ENCODE measurements around the gene SMARCC2. TPM values are rescaled to one million over a fixed set of nuclear protein-coding genes. Genes with fewer than 3 reads are reported as not detected.

SMARCC2 gene
- total and polyA plus RNA-seq, 2 donors (not counting 1 experiment from before 2014, with no cell fraction given), result 60.2 to 70.8 TPM

DNA sequence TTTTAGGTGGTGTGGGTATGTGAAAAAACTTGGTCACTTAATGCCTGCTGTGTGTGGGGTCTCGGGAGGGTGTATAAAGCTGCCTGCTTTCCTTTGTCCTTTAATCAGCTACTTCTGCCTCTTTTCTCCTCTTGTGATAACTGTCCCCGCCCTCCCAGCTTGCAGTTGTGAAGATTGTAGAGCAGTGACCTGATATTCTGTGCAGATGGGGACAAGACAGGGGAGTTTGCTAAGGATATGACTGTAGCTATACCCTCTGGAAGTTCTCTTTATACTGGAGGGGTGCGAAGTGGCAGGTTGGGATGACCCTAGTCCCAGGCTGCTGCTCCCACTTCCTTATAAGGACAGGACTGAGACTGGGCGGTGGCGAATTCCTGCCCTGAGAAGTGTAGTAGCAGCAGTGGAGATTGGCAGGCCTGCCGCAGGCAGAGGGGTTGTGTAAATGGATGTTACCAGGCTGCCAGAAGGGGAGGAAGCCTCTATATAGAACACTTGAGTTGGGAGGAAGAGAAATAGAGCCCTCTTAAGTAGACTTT is 30.3 kb downstream of the SMARCC2 start:
- peaks cover 1% of the 10 kb centered on the region for H4K20me1 ChIP-seq (ENCODE audit: control insufficient read depth, extremely low read depth, insufficient read depth, low read length)
- H3K36me3 ChIP-seq (ENCODE audit: control insufficient read depth, insufficient read depth, low read length), result peaks cover 28% of the 10 kb centered on the region
- peaks cover 39% of the 10 kb centered on the region for H3K79me2 ChIP-seq (ENCODE audit: control insufficient read depth, insufficient read depth, low read length)

DNA sequence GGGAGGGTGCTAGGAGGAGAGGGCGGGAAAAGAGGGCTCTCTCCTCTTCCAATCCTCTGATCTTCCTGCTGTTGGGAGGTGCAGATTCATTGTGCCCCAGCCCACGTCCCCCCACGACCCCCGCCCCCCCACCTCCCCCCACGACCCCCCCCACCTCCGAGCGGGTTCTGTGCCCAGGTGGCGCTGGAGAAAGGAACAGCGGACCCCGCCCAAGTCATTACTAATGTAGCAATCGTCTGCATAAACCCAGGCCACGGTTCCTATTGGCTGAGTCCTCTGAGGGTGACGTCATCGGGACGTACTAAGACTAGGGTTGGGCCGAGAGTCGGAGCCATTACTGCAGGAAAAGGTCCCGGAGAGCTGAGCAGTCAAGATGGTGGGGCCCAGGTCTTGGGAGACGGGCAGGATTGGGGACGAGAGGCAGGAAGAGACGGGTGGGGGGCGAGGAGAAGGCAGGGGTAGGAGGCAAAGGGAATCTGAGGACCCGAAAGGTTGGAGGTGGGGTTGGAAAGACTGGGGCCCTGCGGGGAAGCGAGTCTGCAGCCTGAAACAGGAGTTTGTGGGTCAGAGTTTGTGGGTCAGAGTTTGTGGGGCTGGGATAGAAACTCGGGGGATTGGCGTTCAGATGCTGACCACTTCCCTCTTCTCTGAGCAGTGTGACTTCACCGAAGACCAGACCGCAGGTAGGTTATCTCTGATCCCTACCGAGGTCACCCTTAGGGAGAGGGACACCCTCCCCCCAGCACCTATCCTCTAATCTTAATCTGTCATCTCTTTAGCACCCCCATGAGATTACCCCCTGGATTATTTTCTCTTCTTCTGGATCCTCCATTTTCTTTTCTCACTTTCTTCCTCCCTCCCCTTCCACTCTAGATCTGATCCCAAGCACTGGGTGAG is 31.0 kb downstream of the SMARCC2 start, which contains the start of gene MYL6:
MYL6 (plus strand) TSS at position 331 of the 897 bp plus-strand sequence; CDS start at position 374, 43 bp downstream.
- TF ChIP-seq, protein P1, sequence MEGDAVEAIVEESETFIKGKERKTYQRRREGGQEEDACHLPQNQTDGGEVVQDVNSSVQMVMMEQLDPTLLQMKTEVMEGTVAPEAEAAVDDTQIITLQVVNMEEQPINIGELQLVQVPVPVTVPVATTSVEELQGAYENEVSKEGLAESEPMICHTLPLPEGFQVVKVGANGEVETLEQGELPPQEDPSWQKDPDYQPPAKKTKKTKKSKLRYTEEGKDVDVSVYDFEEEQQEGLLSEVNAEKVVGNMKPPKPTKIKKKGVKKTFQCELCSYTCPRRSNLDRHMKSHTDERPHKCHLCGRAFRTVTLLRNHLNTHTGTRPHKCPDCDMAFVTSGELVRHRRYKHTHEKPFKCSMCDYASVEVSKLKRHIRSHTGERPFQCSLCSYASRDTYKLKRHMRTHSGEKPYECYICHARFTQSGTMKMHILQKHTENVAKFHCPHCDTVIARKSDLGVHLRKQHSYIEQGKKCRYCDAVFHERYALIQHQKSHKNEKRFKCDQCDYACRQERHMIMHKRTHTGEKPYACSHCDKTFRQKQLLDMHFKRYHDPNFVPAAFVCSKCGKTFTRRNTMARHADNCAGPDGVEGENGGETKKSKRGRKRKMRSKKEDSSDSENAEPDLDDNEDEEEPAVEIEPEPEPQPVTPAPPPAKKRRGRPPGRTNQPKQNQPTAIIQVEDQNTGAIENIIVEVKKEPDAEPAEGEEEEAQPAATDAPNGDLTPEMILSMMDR (conservative IDR thresholded peaks at IDR 0.05 in 1 of 2, IDR thresholded peaks at IDR 0.05 in 1 of 2; ENCODE audit: low read depth in 1 of 2, low read length in 2 of 2), result no peak
- no peak for TF ChIP-seq EZH2 (IDR thresholded peaks at IDR 0.05; ENCODE audit: low read length, missing control alignments)
- peak within 1 kb of the TSS; percentile 90 for H3K4me2 ChIP-seq (ENCODE audit: extremely low read depth, insufficient read depth, low read length)
- peaks cover 15% of the 10 kb centered on the region for H3K4me1 ChIP-seq (ENCODE audit: control insufficient read depth, extremely low read depth, insufficient read depth, low read length)
- H2AFZ ChIP-seq (ENCODE audit: low read length), result peak within 1 kb of the TSS; percentile 64
- peak within 1 kb of the TSS; percentile 88 for H3K9ac ChIP-seq (ENCODE audit: insufficient read depth, low read length)
- H4K20me1 ChIP-seq (ENCODE audit: control insufficient read depth, extremely low read depth, insufficient read depth, low read length), result peaks cover 1% of the 10 kb centered on the region
- peaks cover 25% of the 10 kb centered on the region for H3K36me3 ChIP-seq (ENCODE audit: control insufficient read depth, insufficient read depth, low read length)
- H3K27ac ChIP-seq (ENCODE audit: insufficient read depth, low read length), result peak within 1 kb of the TSS; percentile 95
- peak within 1 kb of the TSS; percentile 53 to 97 (median 74) for H3K4me3 ChIP-seq (replicated peaks in 1 of 4; ENCODE audit: control extremely low read depth in 1 of 4, insufficient read depth in 1 of 4, low read depth in 3 of 4, low read length in 4 of 4)
- DNase-seq (ENCODE audit: low read depth in 2 of 2), result peak; percentile 97 to 99
- peaks cover 39% of the 10 kb centered on the region for H3K79me2 ChIP-seq (ENCODE audit: control insufficient read depth, insufficient read depth, low read length)
- H3K9me3 ChIP-seq (ENCODE audit: control insufficient read depth, insufficient read depth, low read depth, low read length), result no peaks in the 10 kb centered on the region
- no peaks in the 10 kb centered on the region for H3K27me3 ChIP-seq (ENCODE audit: control insufficient read depth, insufficient read depth, low read length)

More for the DNA sequence above, 30.3 kb downstream of the SMARCC2 start:
- Histone ChIP-seq H3K4me2 (ENCODE audit: extremely low read depth, insufficient read depth, low read length) (peak overlapping the region; percentile 90), H3K9ac (ENCODE audit: insufficient read depth, low read length) (peak overlapping the region; percentile 88), H3K9me3 (ENCODE audit: control insufficient read depth, insufficient read depth, low read depth, low read length) (no peaks in the 10 kb centered on the region), H2AFZ (ENCODE audit: low read length) (no peak overlapping the region), H3K4me1 (ENCODE audit: control insufficient read depth, extremely low read depth, insufficient read depth, low read length) (peaks cover 14% of the 10 kb centered on the region), H3K27ac (ENCODE audit: insufficient read depth, low read length) (peak overlapping the region; percentile 95), H3K4me3 (replicated peaks in 1 of 4; ENCODE audit: control extremely low read depth in 1 of 4, insufficient read depth in 1 of 4, low read depth in 3 of 4, low read length in 4 of 4) (peak overlapping the region; percentile 53 to 97 (median 74)), H3K27me3 (ENCODE audit: control insufficient read depth, insufficient read depth, low read length) (no peaks in the 10 kb centered on the region)
- no peak for TF ChIP-seq EZH2 (IDR thresholded peaks at IDR 0.05; ENCODE audit: low read length, missing control alignments)
- TF ChIP-seq, protein P1 (conservative IDR thresholded peaks at IDR 0.05 in 1 of 2, IDR thresholded peaks at IDR 0.05 in 1 of 2; ENCODE audit: low read depth in 1 of 2, low read length in 2 of 2), result no peak
- peak; percentile 73 to 89 for DNase-seq (ENCODE audit: low read depth in 2 of 2)

Measured in fibroblast of lung (primary cell).